ENCODE results near the gene KCNN4.
"Not testable (repeated sequence)": the region's sequence is repeated elsewhere in the genome, so short reads cannot be mapped to it uniquely, and the experiment has no call there.

KCNN4 gene

GRCh38 chr19:43773725-43774102 lies 7.1 kb downstream of the KCNN4 start:
- no peak overlapping the region for H3K27ac ChIP-seq
- peak overlapping the region; percentile 60 for H3K4me3 ChIP-seq
- DNase-seq (ENCODE audit: low spot score): no peak
- TF ChIP-seq CTCF (IDR thresholded peaks at IDR 0.05): no peak

DNA sequence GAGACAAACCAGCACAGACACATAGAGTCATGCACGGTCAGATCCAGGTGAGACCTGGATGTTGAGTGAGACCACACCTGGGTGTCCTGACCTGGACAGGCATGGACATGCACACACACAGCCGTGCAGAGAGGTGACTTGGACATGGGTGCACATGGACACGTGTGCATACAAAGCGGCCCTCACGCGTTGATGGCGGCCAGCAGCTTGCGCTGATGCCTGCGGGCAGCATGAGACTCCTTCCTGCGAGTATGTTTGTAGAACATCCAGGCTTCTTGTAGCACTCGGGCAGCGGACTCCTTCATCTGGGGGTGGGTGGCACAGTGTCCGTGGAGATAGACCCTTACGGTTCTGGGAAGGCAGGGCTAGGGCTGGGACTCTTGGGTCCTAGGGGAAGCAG lies 11.5 kb downstream of the KCNN4 start:
- no peak for DNase-seq (ENCODE audit: low spot score)
- TF ChIP-seq CTCF (IDR thresholded peaks at IDR 0.05): no peak
- no peak overlapping the region for H3K4me3 ChIP-seq
- H3K27ac ChIP-seq: peak overlapping the region in 1 of 2 donors; percentile 10

- no peak for DNase-seq (ENCODE audit: low spot score)
- no peak for TF ChIP-seq CTCF (IDR thresholded peaks at IDR 0.05)
- Histone ChIP-seq H3K4me3 (no peak overlapping the region), H3K27ac (peak overlapping the region in 1 of 2 donors; percentile 24)
These were observed 12.3 kb downstream of the KCNN4 start for GRCh38 chr19:43768273-43769050.

GRCh38 chr19:43767818-43768217 lies 13.0 kb downstream of the KCNN4 start:
- TF ChIP-seq CTCF (IDR thresholded peaks at IDR 0.05): no peak
- Histone ChIP-seq H3K27ac (peak overlapping the region in 1 of 2 donors; percentile 24), H3K4me3 (no peak overlapping the region)
- no peak for DNase-seq (ENCODE audit: low spot score)

- Histone ChIP-seq H3K4me3 (no peak overlapping the region), H3K27ac (no peak overlapping the region)
- DNase-seq (ENCODE audit: low spot score): no peak
- TF ChIP-seq CTCF (IDR thresholded peaks at IDR 0.05): no peak
These were observed 13.5 kb downstream of the KCNN4 start for GRCh38 chr19:43767316-43767715.

- Histone ChIP-seq H3K4me3 (no peak overlapping the region), H3K27ac (no peak overlapping the region)
- no peak for TF ChIP-seq CTCF (IDR thresholded peaks at IDR 0.05)
- DNase-seq (ENCODE audit: low spot score): no peak
These were observed 14.1 kb downstream of the KCNN4 start for GRCh38 chr19:43766755-43767043.

DNA sequence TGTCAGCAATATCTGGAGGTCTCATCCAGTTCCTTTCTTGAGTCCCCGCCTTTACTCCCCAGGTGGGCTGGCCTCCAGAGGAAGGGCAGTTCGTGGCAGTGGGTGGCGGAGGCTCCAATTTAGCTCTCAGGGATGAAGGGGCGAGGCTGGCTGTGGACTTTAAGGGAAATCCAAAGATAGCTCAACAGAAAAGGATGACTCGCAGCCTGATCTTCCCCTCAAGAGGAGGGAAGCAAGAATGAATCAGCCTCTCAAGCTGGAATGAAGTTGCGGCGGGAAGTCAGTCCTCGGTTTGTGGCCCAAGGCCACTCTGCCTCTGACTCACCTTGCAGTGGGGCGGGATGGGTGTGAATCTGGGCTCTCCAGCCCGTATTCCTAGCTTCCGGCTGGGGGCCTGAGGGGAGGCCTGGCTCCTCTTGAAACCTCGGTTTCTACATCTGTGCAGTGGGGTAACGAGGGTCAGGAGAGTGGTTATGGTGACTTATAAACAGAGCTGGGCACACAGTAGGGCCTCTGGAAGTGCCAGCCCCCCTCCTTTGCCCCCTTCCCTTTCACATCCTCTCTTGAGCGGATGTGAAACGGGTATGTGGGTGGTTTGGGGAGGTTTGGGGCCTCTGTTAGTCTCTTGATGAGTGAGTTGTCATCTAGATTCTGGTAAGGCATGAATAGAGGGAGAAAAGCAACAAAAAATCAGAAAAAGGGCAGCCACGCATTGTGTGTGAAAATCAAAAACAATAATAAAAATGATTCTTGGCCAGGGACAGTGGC lies 15.5 kb downstream of the KCNN4 start:
- no peak for TF ChIP-seq CTCF (IDR thresholded peaks at IDR 0.05)
- Histone ChIP-seq H3K4me3 (no peak overlapping the region), H3K27ac (peak overlapping the region; percentile 62 to 87)
- no peak for DNase-seq (ENCODE audit: low spot score)

DNA sequence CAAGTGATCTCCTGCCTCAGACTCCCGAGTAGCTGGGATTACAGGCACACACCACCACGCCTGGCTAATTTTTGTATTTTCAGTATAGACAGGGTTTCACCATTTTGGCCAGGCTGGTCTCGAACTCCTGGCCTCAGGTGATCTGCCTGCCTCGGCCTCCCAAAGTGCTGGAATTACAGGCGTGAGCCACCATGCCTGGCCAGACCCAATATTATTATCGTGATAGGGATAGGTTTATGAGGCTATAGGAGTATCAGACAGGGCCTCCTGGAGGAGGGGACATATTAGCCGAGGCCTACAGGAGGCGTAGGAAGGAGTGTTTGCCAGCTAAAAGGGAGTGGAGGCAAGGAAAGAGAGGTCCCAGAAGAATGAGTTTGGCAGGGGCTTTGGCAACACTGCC lies 16.1 kb downstream of the KCNN4 start:
- H3K4me3 ChIP-seq; DNase-seq (ENCODE audit: low spot score): not testable (repeated sequence)
- H3K27ac ChIP-seq: peak overlapping the region; percentile 62 to 87

Measured in coronary artery (tissue), 2 donors.